Fibroblast of lung (primary cell): ENCODE measurements around the gene ELMO1. TPM values are rescaled to one million over a fixed set of nuclear protein-coding genes. Genes with fewer than 3 reads are reported as not detected.

Experiments
- DNase-seq, 2 donors: peaks; one replicate each; pipeline versions ENCODE4 v3.0.0 to v3.0.0-alpha.2; 2010; ENCODE audit warnings: low read depth in 2 of 2
- H2AFZ ChIP-seq: 2 replicates; pipeline ENCODE4 v1.5.1; 2012; ENCODE audit warnings: low read length, control low read depth, inconsistent platforms
- H3K27ac ChIP-seq: 2 replicates; pipeline ENCODE4 v1.5.1; 2011; ENCODE audit warnings: low read length, control low read depth; ENCODE audit not compliant: insufficient read depth
- H3K27me3 ChIP-seq: 2 replicates; pipeline ENCODE4 v1.5.1; 2011; ENCODE audit warnings: mild to moderate bottlenecking, low read length; ENCODE audit not compliant: control insufficient read depth, insufficient read depth
- H3K36me3 ChIP-seq: 2 replicates; pipeline ENCODE4 v1.5.1; 2011; ENCODE audit warnings: low read length; ENCODE audit not compliant: control insufficient read depth, insufficient read depth
- H3K4me1 ChIP-seq: 2 replicates; pipeline ENCODE4 v1.5.1; 2011; ENCODE audit warnings: low read length; ENCODE audit not compliant: control insufficient read depth, insufficient read depth; ENCODE audit errors: extremely low read depth
- H3K4me2 ChIP-seq: 2 replicates; pipeline ENCODE4 v1.5.1; 2011; ENCODE audit warnings: low read length, control low read depth; ENCODE audit not compliant: insufficient read depth; ENCODE audit errors: extremely low read depth
- H3K4me3 ChIP-seq, 4 experiments: fragments of 200-600 bp in 1 of 4; sonication (generic) in 1 of 4; replicated peaks in 1 of 4; 2 replicates each; pipeline ENCODE4 v1.5.1; 2011 to 2016; ENCODE audit warnings: low read length in 4 of 4, low read depth in 3 of 4, mild to moderate bottlenecking in 3 of 4, control low read depth in 2 of 4, inconsistent platforms in 1 of 4, mixed read lengths in 1 of 4; ENCODE audit not compliant: insufficient read depth in 1 of 4; ENCODE audit errors: control extremely low read depth in 1 of 4
- H3K79me2 ChIP-seq: 2 replicates; pipeline ENCODE4 v1.5.1; 2012; ENCODE audit warnings: mild to moderate bottlenecking, low read length, inconsistent platforms; ENCODE audit not compliant: control insufficient read depth, insufficient read depth
- H3K9ac ChIP-seq: 2 replicates; pipeline ENCODE4 v1.5.1; 2011; ENCODE audit warnings: mild to moderate bottlenecking, low read length, control low read depth; ENCODE audit not compliant: insufficient read depth
- H3K9me3 ChIP-seq: 2 replicates; pipeline ENCODE4 v1.5.1; 2012; ENCODE audit warnings: low read depth, low read length; ENCODE audit not compliant: control insufficient read depth, insufficient read depth
- H4K20me1 ChIP-seq: 2 replicates; pipeline ENCODE4 v1.5.1; 2011; ENCODE audit warnings: low read length; ENCODE audit not compliant: control insufficient read depth, insufficient read depth; ENCODE audit errors: extremely low read depth
- EZH2 ChIP-seq: IDR thresholded peaks from 2 replicates; pipeline ENCODE4 v1.5.1; 2012; ENCODE audit warnings: low read length, control low read depth, mild to moderate bottlenecking; ENCODE audit errors: missing control alignments
- polyA plus RNA-seq, 2 donors: library from polyadenylated mRNA; depleted of rRNA in 1 of 2; stranded (reverse) in 1 of 2; unstranded in 1 of 2; fragments of >200 nt; gene quantifications; 2 replicates each; pipeline ENCODE4 v1.2.1, GENCODE V29; 2011 to 2012; ENCODE audit warnings: missing spikeins in 1 of 2
- total RNA-seq: library from RNA; depleted of rRNA; stranded (reverse); fragments of >200 nt; gene quantifications from 2 replicates; pipeline ENCODE4 v1.2.1, GENCODE V29; 2014
- TF ChIP-seq, protein P1 (sequence below), 2 donors: IDR thresholded peaks in 1 of 2; conservative IDR thresholded peaks in 1 of 2; 1 replicate in 1 of 2; 2 replicates in 1 of 2; pipeline ENCODE4 v1.5.1; 2011 to 2012; ENCODE audit warnings: low read length in 2 of 2, control low read depth in 1 of 2, inconsistent platforms in 1 of 2, low read depth in 1 of 2, mild to moderate bottlenecking in 1 of 2

The ELMO1 gene
- total and polyA plus RNA-seq, 2 donors (not counting 1 experiment from before 2014, with no cell fraction given), result 0.50 TPM; not detected in 1

DNA sequence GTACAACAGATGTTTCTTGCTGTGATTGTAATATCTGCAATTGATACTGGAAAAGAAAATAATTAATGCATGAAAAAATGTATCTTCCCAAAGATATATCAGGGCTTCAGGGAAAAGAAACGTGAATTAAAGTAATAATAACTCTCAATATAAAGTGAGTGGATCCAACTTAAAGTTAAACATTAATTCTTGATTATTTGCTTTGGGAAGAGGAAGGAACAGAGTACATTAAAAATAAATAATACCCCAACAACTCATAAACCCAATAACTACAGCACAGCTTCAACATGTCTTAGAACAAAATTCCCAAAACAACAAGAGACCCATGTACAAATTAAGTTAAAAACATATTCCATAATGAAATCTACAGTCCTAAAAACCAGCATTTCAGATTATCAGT, 33.0 kb downstream of the ELMO1 start:
- no peaks in the 10 kb centered on the region for H3K79me2 ChIP-seq
- no peaks in the 10 kb centered on the region for H3K9me3 ChIP-seq
- no peak overlapping the region for H3K4me3 ChIP-seq
- H4K20me1 ChIP-seq, result no peaks in the 10 kb centered on the region
- no peaks in the 10 kb centered on the region for H3K4me1 ChIP-seq
- H3K27me3 ChIP-seq, result no peaks in the 10 kb centered on the region
- H3K36me3 ChIP-seq, result no peaks in the 10 kb centered on the region
- DNase-seq, result no peak
- no peak overlapping the region for H3K27ac ChIP-seq
- no peak overlapping the region for H3K9ac ChIP-seq
- no peak overlapping the region for H3K4me2 ChIP-seq
- TF ChIP-seq EZH2, result no peak
- TF ChIP-seq, protein P1, sequence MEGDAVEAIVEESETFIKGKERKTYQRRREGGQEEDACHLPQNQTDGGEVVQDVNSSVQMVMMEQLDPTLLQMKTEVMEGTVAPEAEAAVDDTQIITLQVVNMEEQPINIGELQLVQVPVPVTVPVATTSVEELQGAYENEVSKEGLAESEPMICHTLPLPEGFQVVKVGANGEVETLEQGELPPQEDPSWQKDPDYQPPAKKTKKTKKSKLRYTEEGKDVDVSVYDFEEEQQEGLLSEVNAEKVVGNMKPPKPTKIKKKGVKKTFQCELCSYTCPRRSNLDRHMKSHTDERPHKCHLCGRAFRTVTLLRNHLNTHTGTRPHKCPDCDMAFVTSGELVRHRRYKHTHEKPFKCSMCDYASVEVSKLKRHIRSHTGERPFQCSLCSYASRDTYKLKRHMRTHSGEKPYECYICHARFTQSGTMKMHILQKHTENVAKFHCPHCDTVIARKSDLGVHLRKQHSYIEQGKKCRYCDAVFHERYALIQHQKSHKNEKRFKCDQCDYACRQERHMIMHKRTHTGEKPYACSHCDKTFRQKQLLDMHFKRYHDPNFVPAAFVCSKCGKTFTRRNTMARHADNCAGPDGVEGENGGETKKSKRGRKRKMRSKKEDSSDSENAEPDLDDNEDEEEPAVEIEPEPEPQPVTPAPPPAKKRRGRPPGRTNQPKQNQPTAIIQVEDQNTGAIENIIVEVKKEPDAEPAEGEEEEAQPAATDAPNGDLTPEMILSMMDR (conservative IDR thresholded peaks at IDR 0.05 in 1 of 2, IDR thresholded peaks at IDR 0.05 in 1 of 2; ENCODE audit: low read depth in 1 of 2, low read length in 2 of 2), result no peak
- H2AFZ ChIP-seq, result no peak overlapping the region

DNA sequence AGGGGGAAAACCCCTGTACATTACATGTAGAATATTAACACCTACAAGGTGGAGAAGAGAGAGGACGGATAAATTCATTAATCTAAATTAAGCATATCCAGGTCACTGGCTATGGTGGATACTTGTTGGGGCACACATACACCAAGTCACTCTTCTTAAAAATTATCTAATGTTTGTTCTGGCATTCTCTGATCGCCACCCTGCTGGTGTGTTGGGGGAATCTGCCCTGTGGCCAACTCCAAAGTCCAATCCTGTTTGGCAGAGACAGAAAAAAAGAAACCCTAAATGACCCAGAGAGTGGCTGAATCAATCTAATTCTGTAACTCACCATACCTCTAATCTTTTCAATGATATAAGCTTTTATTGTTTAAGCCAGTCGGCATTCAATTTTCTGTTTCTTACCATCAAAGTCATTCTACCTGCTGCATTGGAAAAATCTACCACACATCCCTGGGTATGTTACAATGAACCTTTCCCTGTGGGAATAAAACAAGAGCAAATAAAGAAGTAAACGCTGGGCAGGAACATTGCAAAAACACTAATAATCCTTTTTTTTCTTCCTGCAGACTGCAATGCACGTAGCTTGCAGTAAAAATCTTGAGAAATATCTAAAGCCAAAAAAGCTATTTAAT, 34.2 kb downstream of the ELMO1 start:
- TF ChIP-seq, protein P1 (conservative IDR thresholded peaks at IDR 0.05 in 1 of 2, IDR thresholded peaks at IDR 0.05 in 1 of 2; ENCODE audit: low read depth in 1 of 2, low read length in 2 of 2), result no peak
- TF ChIP-seq EZH2, result no peak
- Histone ChIP-seq H3K79me2 (no peaks in the 10 kb centered on the region), H3K4me2 (no peak overlapping the region), H3K36me3 (no peaks in the 10 kb centered on the region), H3K27me3 (no peaks in the 10 kb centered on the region), H3K9me3 (no peaks in the 10 kb centered on the region), H3K4me1 (no peaks in the 10 kb centered on the region), H4K20me1 (no peaks in the 10 kb centered on the region), H3K9ac (no peak overlapping the region), H2AFZ (no peak overlapping the region), H3K27ac (no peak overlapping the region), H3K4me3 (no peak overlapping the region)
- no peak for DNase-seq

DNA sequence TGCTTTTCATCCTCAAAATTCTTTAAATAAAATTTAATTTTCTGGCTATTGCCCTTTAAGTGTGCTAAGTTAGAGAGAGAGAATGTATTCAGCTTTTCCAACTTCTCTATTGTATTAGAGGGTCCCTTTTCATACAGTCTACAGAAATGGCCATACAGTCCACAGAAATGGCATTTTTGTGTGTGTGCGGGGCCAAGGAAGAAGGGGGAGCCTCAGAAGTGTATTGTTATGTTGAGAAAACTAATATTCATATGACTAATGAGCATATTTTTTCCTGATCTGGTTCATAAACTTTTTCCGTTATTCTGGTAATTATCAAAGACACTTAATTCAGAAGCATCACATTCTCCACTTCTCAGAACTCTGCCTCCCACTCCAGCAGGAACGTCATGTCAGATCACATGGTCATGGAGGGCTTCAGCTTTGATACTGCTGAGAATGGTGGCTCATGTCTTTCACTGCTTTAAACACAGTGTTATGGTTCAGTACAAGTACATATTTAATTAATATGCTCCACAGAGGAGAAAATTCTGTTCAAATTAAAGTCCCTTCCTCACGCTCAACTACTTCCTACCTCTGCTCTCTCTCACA, 37.1 kb downstream of the ELMO1 start:
- Histone ChIP-seq H3K9ac (no peak overlapping the region), H3K4me3 (no peak overlapping the region), H3K27ac (no peak overlapping the region), H3K79me2 (no peaks in the 10 kb centered on the region), H3K4me2 (no peak overlapping the region), H4K20me1 (no peaks in the 10 kb centered on the region), H2AFZ (no peak overlapping the region), H3K27me3 (no peaks in the 10 kb centered on the region), H3K9me3 (no peaks in the 10 kb centered on the region), H3K4me1 (no peaks in the 10 kb centered on the region), H3K36me3 (no peaks in the 10 kb centered on the region)
- TF ChIP-seq, protein P1 (conservative IDR thresholded peaks at IDR 0.05 in 1 of 2, IDR thresholded peaks at IDR 0.05 in 1 of 2; ENCODE audit: low read depth in 1 of 2, low read length in 2 of 2), result no peak
- no peak for TF ChIP-seq EZH2
- no peak for DNase-seq
